SU-DHL-6 (cell line): ENCODE results near the gene FKBP8.

Experiments
- H2AFZ ChIP-seq: fragments of 200-600 bp; sonication (generic); 2 replicates; pipeline ENCODE4 v1.6.1; 2014; ENCODE audit warnings: low read depth, mild to moderate bottlenecking, moderate library complexity, mixed read lengths, antibody characterized with exemption, low read length; ENCODE audit not compliant: severe bottlenecking
- H3F3A ChIP-seq: fragments of 200-600 bp; shearing (Covaris generic); 2 replicates; pipeline ENCODE4 v1.6.0; 2016; ENCODE audit warnings: antibody characterized with exemption, mild to moderate bottlenecking; ENCODE audit not compliant: insufficient read depth
- H3K27ac ChIP-seq: fragments of 200-600 bp; sonication (generic); 2 replicates; pipeline ENCODE4 v1.5.1; 2016; ENCODE audit warnings: low read depth, mild to moderate bottlenecking, low read length, moderate library complexity, mixed read lengths
- H3K27me3 ChIP-seq: fragments of 200-600 bp; sonication (generic), shearing (Covaris generic); 2 replicates; pipeline ENCODE4 v1.6.0; 2014; ENCODE audit warnings: mild to moderate bottlenecking, low read length
- H3K36me3 ChIP-seq: fragments of 200-600 bp; sonication (generic); 2 replicates; pipeline ENCODE4 v1.6.1; 2014; ENCODE audit warnings: mild to moderate bottlenecking, low read length, mixed read lengths
- H3K4me2 ChIP-seq: fragments of 300-600, 200-600 bp; shearing (Covaris generic), sonication (generic); 2 replicates; pipeline ENCODE4 v1.6.0; 2014; ENCODE audit warnings: low read length, low read depth, mild to moderate bottlenecking; ENCODE audit not compliant: poor library complexity, severe bottlenecking
- H3K4me3 ChIP-seq: fragments of 200-600 bp; sonication (generic); 2 replicates; pipeline ENCODE4 v1.5.1; 2014; ENCODE audit warnings: antibody characterized with exemption, low read length, mild to moderate bottlenecking, mixed read lengths; ENCODE audit not compliant: insufficient read depth, poor library complexity, severe bottlenecking
- H3K79me2 ChIP-seq: fragments of 200-600 bp; sonication (generic); 2 replicates; pipeline ENCODE4 v1.6.1; 2014; ENCODE audit warnings: mild to moderate bottlenecking, low read length, moderate library complexity; ENCODE audit not compliant: insufficient read depth
- H3K9ac ChIP-seq: fragments of 200-600 bp; sonication (generic); 2 replicates; pipeline ENCODE4 v1.7.0; 2014; ENCODE audit warnings: mild to moderate bottlenecking, low read length
- H3K9me2 ChIP-seq: fragments of 200-600 bp; sonication (generic); replicated peaks from 2 replicates; pipeline ENCODE4 v1.6.1; 2014; ENCODE audit warnings: low read length; ENCODE audit not compliant: insufficient read depth
- H3K9me3 ChIP-seq: fragments of 200-600 bp; sonication (generic); 2 replicates; pipeline ENCODE4 v1.6.1; 2014; ENCODE audit warnings: low read length, mixed read lengths; ENCODE audit not compliant: insufficient read depth
- H4K20me1 ChIP-seq: fragments of 200-600 bp; sonication (generic); 2 replicates; pipeline ENCODE4 v1.6.1; 2014; ENCODE audit warnings: low read depth, mild to moderate bottlenecking, antibody characterized with exemption, low read length, moderate library complexity, mixed read lengths
- CTCF ChIP-seq: fragments of 200-600 bp; sonication (generic); IDR thresholded peaks from one replicate; pipeline ENCODE4 v1.5.1; 2017; ENCODE audit warnings: antibody characterized with exemption, mild to moderate bottlenecking, low read length, moderate library complexity; ENCODE audit not compliant: insufficient read depth, poor library complexity, severe bottlenecking
- EZH2phosphoT487 ChIP-seq: fragments of 200-600 bp; sonication (generic), shearing (Covaris generic); conservative IDR thresholded peaks from 2 replicates; pipeline ENCODE4 v1.6.1; 2018; ENCODE audit warnings: mild to moderate bottlenecking, antibody characterized with exemption, low read length, moderate library complexity, mixed read lengths

The FKBP8 gene

DNA sequence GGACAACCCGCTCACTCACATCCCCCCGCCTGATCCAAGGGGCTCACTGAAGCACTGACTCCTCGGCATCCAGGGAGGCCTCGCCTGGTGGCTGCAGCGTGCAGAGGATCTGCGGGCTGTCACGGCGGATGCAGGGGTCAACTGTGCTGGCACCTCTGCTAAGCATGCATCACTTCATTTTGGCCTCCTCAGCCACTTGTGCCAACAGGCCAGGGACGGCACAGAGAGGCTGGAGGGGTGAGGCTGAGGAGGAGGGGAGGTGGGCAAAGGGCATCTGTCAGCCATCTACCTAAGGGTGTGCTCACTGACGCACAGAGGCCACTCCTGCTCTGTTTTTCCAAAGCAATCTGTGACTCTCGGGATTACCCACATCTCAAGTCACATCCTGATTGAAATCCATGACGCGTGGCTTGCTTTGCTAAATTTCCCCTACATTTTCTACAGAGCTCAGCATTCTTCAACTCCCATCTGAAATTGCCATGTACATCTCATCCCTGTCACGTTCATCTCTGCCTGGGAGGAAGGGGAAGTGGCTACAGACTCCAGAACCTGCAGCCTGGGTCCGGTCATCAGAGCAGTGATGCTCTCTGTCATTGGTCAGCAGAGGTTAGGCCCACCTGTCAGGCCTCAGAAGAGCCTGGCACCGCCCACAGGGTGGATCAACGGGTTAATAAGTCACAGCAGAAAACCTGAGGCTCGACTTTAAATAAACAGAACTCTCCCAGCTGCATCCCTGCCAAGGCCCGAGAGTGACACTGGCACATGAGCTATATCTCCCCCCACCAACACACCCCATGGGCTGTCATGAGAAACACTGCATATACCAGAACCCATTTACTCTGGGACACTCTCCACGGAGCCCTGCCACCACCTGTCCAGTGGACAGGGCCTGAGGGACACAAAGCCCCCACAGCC, 39.1 kb downstream of the FKBP8 start:
- Histone ChIP-seq H2AFZ (no peak overlapping the region), H3K9ac (no peak overlapping the region), H4K20me1 (no peaks in the 10 kb centered on the region), H3K9me3 (no peaks in the 10 kb centered on the region), H3K9me2 (no peaks in the 10 kb centered on the region), H3K27me3 (no peaks in the 10 kb centered on the region), H3K79me2 (peaks cover 98% of the 10 kb centered on the region), H3K36me3 (no peaks in the 10 kb centered on the region), H3K4me3 (no peak overlapping the region), H3K27ac (no peak overlapping the region), H3F3A (no peaks in the 10 kb centered on the region), H3K4me2 (no peak overlapping the region)
- no peak for TF ChIP-seq EZH2phosphoT487
- TF ChIP-seq CTCF: no peak

DNA sequence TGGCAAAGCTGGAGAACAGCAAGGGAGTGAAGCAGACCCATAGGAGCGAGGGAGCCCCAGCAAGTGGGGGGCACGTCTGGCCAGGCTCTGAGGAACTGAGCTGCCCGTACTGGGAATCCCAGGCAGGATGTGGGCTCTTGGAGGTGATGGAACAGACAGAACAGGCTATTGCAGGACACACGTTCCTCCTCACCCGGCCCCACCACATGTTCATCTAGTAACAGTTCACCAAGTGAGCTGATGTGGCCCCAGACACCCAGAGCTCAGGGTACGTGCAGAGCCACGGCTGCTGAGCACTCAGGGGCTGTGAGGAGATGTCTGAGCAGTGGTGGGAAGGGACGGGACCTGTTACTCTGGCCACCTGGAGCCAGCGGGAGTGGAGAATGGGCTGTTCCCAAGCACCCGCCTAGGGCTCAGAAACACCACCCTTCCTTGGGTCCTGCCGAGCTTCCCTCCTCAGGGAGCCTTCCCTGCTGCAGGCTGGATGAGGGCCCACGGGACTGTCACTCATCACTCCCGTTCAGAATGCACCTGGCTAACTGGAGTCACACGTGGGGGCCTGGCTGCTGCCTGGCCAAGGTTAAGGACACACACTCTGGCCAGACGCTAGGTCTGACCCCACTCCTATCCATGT, 39.9 kb downstream of the FKBP8 start:
- no peaks in the 10 kb centered on the region for H3K9me3 ChIP-seq
- H3K4me2 ChIP-seq: no peak overlapping the region
- no peak overlapping the region for H3K27ac ChIP-seq
- H3F3A ChIP-seq: no peaks in the 10 kb centered on the region
- no peak overlapping the region for H3K9ac ChIP-seq
- H3K4me3 ChIP-seq: no peak overlapping the region
- no peaks in the 10 kb centered on the region for H3K36me3 ChIP-seq
- no peaks in the 10 kb centered on the region for H4K20me1 ChIP-seq
- peaks cover 96% of the 10 kb centered on the region for H3K79me2 ChIP-seq
- no peak overlapping the region for H2AFZ ChIP-seq
- H3K27me3 ChIP-seq: no peaks in the 10 kb centered on the region
- no peaks in the 10 kb centered on the region for H3K9me2 ChIP-seq
- TF ChIP-seq EZH2phosphoT487: no peak
- no peak for TF ChIP-seq CTCF

DNA sequence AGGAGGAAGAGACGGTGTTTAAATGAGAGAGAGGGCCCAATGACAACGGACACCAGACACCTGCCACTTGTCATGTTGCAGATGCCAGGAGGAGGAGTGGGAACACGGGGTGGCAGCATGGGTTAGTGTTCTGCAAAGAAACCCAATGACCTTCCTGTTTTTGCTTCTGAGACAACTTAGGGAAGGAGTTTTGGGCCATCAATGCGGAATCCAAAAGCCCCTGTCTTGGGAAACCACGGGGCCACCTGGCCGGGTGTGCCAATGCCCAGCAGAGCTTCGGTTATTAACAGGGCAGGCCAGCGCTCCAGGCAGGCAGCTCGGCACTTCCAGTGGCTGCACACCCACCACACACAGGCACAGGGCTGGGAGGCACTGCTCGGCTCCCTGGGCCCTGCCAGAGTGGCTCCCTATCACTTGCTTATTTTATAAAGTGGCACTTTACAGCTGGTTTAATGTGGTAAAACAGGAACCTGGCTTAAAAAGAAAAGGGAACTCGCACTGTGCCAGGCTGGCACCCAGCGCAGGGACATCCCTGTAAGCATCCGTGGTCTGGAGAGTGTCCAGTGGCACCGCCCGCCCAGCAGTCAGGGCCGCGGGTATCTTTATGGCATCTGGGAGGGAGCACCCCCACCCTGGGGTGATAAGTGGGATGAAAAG, 40.6 kb downstream of the FKBP8 start:
- Histone ChIP-seq H4K20me1 (no peaks in the 10 kb centered on the region), H3K9me2 (no peaks in the 10 kb centered on the region), H3F3A (no peaks in the 10 kb centered on the region), H3K9me3 (no peaks in the 10 kb centered on the region), H3K36me3 (no peaks in the 10 kb centered on the region), H3K79me2 (peaks cover 96% of the 10 kb centered on the region), H3K9ac (no peak overlapping the region), H3K4me2 (no peak overlapping the region), H2AFZ (no peak overlapping the region), H3K4me3 (no peak overlapping the region), H3K27me3 (no peaks in the 10 kb centered on the region), H3K27ac (no peak overlapping the region)
- TF ChIP-seq EZH2phosphoT487 (no peak), CTCF (no peak)
